ENCODE results near the gene LTBP1.

GRCh38 chr2:33337385-33337960 lies 390.7 kb downstream of the LTBP1 start:
- TF ChIP-seq CTCF (IDR thresholded peaks at IDR 0.05) (no peak), POLR2A (IDR thresholded peaks at IDR 0.05) (no peak)
